Calu3 (cell line): ENCODE results near the gene OR5C1. TPM values are rescaled to one million over a fixed set of nuclear protein-coding genes. Genes with fewer than 3 reads are reported as not detected.
"Not testable (repeated sequence)": the region's sequence is repeated elsewhere in the genome, so short reads cannot be mapped to it uniquely, and the experiment has no call there.

Experiments
- BruUV-seq: library from RNA; stranded (reverse); fragments of 400-500 nt; replicated peaks from 2 replicates; lab custom pipeline; 2021; lab: Mats Ljungman, UMichigan
- CTCF ChIA-PET: fragments of 300-600 bp; sonication (Branson Sonifier 250); formaldehyde crosslinking; loops from one replicate; lab custom pipeline; 2022; ENCODE audit warnings: antibody characterized with exemption; lab: Charles Lee
- DNase-seq: peaks from one replicate; pipeline ENCODE4 v3.0.0; 2022
- H3K27ac Mint-ChIP-seq: one replicate; pipeline ENCODE4 v1.8.0; 2022; ENCODE audit warnings: mixed read lengths; ENCODE audit not compliant: unreplicated experiment
- H3K27me3 Mint-ChIP-seq: one replicate; pipeline ENCODE4 v1.8.0; 2022; ENCODE audit warnings: mixed read lengths; ENCODE audit not compliant: unreplicated experiment
- H3K36me3 Mint-ChIP-seq: one replicate; pipeline ENCODE4 v1.8.0; 2022; ENCODE audit warnings: mild to moderate bottlenecking, moderate library complexity, mixed read lengths; ENCODE audit not compliant: insufficient read depth, unreplicated experiment
- H3K4me1 Mint-ChIP-seq: one replicate; pipeline ENCODE4 v1.8.0; 2022; ENCODE audit warnings: mild to moderate bottlenecking, low read depth, mixed read lengths; ENCODE audit not compliant: unreplicated experiment
- H3K4me3 Mint-ChIP-seq: one replicate; pipeline ENCODE4 v1.8.0; 2022; ENCODE audit warnings: mild to moderate bottlenecking, low read depth, moderate library complexity, mixed read lengths; ENCODE audit not compliant: unreplicated experiment
- H3K9me3 Mint-ChIP-seq: one replicate; pipeline ENCODE4 v1.8.0; 2022; ENCODE audit warnings: low read depth, mixed read lengths; ENCODE audit not compliant: unreplicated experiment
- CTCF ChIP-seq: fragments of 200-600 bp; IDR thresholded peaks from one replicate; pipeline ENCODE4 v1.8.0; 2022; ENCODE audit warnings: antibody characterized with exemption; ENCODE audit not compliant: unreplicated experiment
- intact Hi-C: fragments of 100-400 bp; cut with micrococcal nuclease; formaldehyde crosslinking; loops from one replicate; pipeline ENCODE4 v1.10.0; 2022; ENCODE audit not compliant: unreplicated experiment
- total RNA-seq: library from RNA; stranded (reverse); gene quantifications from 2 replicates; pipeline ENCODE4 v1.2.3, GENCODE V29; 2022

Gene OR5C1
- total RNA-seq, 1 experiment from 2014 or later = not detected

GRCh38 chr9:122822056-122822455 is 33.3 kb downstream of the OR5C1 start:
- DNase-seq = no peak
- CTCF ChIA-PET = no interaction called here
- H3K27me3 Mint-ChIP-seq = no peaks in the 10 kb centered on the region
- peaks cover 6% of the 10 kb centered on the region for H3K36me3 Mint-ChIP-seq
- no peak overlapping the region for H3K27ac Mint-ChIP-seq
- no TSS peak for BruUV-seq
- H3K4me1 Mint-ChIP-seq = no peaks in the 10 kb centered on the region
- no peaks in the 10 kb centered on the region for H3K9me3 Mint-ChIP-seq
- H3K4me3 Mint-ChIP-seq = no peak overlapping the region
- intact Hi-C loops = no loop called here
- TF ChIP-seq CTCF = no peak

GRCh38 chr9:122822938-122823337 is 34.2 kb downstream of the OR5C1 start:
- no TSS peak for BruUV-seq
- intact Hi-C loops = no loop called here
- Mint-ChIP-seq H3K27ac (no peak overlapping the region), H3K27me3 (no peaks in the 10 kb centered on the region), H3K4me1 (no peaks in the 10 kb centered on the region), H3K9me3 (no peaks in the 10 kb centered on the region), H3K4me3 (no peak overlapping the region), H3K36me3 (peaks cover 14% of the 10 kb centered on the region)
- no peak for TF ChIP-seq CTCF
- no peak for DNase-seq
- CTCF ChIA-PET = no interaction called here

GRCh38 chr9:122827761-122828093 is 39.0 kb downstream of the OR5C1 start:
- peaks cover 21% of the 10 kb centered on the region for H3K36me3 Mint-ChIP-seq
- no peak for TF ChIP-seq CTCF
- no TSS peak for BruUV-seq
- no peak for DNase-seq
- intact Hi-C loops = no loop called here
- H3K9me3 Mint-ChIP-seq = no peaks in the 10 kb centered on the region
- CTCF ChIA-PET = interaction anchor here (0.6 to 1.1 kb wide), 2 partner anchors 9 to 562 kb away, joined by 3 read pairs; no protein-coding TSS in a partner anchor
- no peaks in the 10 kb centered on the region for H3K4me1 Mint-ChIP-seq
- H3K27ac Mint-ChIP-seq = peak overlapping the region; percentile 90
- H3K4me3 Mint-ChIP-seq = peak overlapping the region; percentile 92
- no peaks in the 10 kb centered on the region for H3K27me3 Mint-ChIP-seq

GRCh38 chr9:122828965-122829284 is 40.2 kb downstream of the OR5C1 start:
- H3K27me3 Mint-ChIP-seq, CTCF ChIA-PET, H3K9me3 Mint-ChIP-seq, DNase-seq, intact Hi-C loops, BruUV-seq, H3K4me1 Mint-ChIP-seq: not testable (repeated sequence)
- H3K27ac Mint-ChIP-seq = peak overlapping the region; percentile 90
- H3K36me3 Mint-ChIP-seq = peaks cover 17% of the 10 kb centered on the region
- peak overlapping the region; percentile 92 for H3K4me3 Mint-ChIP-seq

- no peaks in the 10 kb centered on the region for H3K4me1 Mint-ChIP-seq
- no peak overlapping the region for H3K4me3 Mint-ChIP-seq
- H3K27ac Mint-ChIP-seq = no peak overlapping the region
- no peak for TF ChIP-seq CTCF
- intact Hi-C loops = no loop called here
- H3K36me3 Mint-ChIP-seq = peaks cover 16% of the 10 kb centered on the region
- no peak for DNase-seq
- CTCF ChIA-PET = no interaction called here
- H3K27me3 Mint-ChIP-seq = no peaks in the 10 kb centered on the region
- no TSS peak for BruUV-seq
- H3K9me3 Mint-ChIP-seq = no peaks in the 10 kb centered on the region
These were observed 43.5 kb downstream of the OR5C1 start for GRCh38 chr9:122832194-122832593.
